CD4-positive, alpha-beta memory T cell (primary cell): ENCODE data around the gene PYROXD2. TPM values are rescaled to one million over a fixed set of nuclear protein-coding genes. Genes with fewer than 3 reads are reported as not detected.

Experiments
- CTCF ChIA-PET: fragments of 350-600 bp; sonication (Branson Sonifier 250); formaldehyde crosslinking; loops from one replicate; lab custom pipeline; 2021; ENCODE audit warnings: inconsistent platforms; ENCODE audit not compliant: partially characterized antibody; lab: Charles Lee
- POLR2A ChIA-PET: fragments of 350-600 bp; sonication (Branson Sonifier 250); formaldehyde crosslinking; loops from one replicate; lab custom pipeline; 2021; ENCODE audit not compliant: partially characterized antibody; lab: Charles Lee
- DNase-seq, 5 donors: peaks; one replicate each; pipeline versions ENCODE4 v3.0.0 to v3.0.0-alpha.2; 2020 to 2022; ENCODE audit warnings: mixed read lengths in 1 of 5
- H3K27ac ChIP-seq: one replicate; pipeline ENCODE4 v1.7.0; 2013; ENCODE audit warnings: low read depth, low read length
- H3K27me3 ChIP-seq: 2 replicates; pipeline ENCODE4 v1.7.0; 2013; ENCODE audit warnings: mild to moderate bottlenecking, low read length, moderate library complexity; ENCODE audit not compliant: insufficient read depth
- H3K36me3 ChIP-seq: 2 replicates; pipeline ENCODE4 v1.7.0; 2013; ENCODE audit warnings: mild to moderate bottlenecking, low read length, moderate library complexity; ENCODE audit not compliant: insufficient read depth
- H3K4me1 ChIP-seq: 2 replicates; pipeline ENCODE4 v1.7.0; 2013; ENCODE audit warnings: mild to moderate bottlenecking, low read length, moderate library complexity; ENCODE audit not compliant: insufficient read depth
- H3K4me3 ChIP-seq, 2 donors: one replicate each; pipeline ENCODE4 v1.7.0; 2013; ENCODE audit warnings: low read length in 2 of 2, mild to moderate bottlenecking in 1 of 2
- H3K9me3 ChIP-seq, 2 donors: one replicate each; pipeline ENCODE4 v1.7.0; 2013; ENCODE audit warnings: low read length in 2 of 2, control low read depth in 1 of 2; ENCODE audit not compliant: control insufficient read depth in 1 of 2
- H3K27ac Mint-ChIP-seq, 7 donors: one replicate each; pipeline ENCODE4 v1.8.0; 2020 to 2021; ENCODE audit warnings: mixed read lengths in 7 of 7, mild to moderate bottlenecking in 6 of 7, inconsistent platforms in 3 of 7, moderate library complexity in 3 of 7
- H3K27me3 Mint-ChIP-seq, 2 donors: one replicate each; pipeline ENCODE4 v1.8.0; 2020 to 2021; ENCODE audit warnings: mixed read lengths in 2 of 2
- H3K36me3 Mint-ChIP-seq, 2 donors: one replicate each; pipeline ENCODE4 v1.8.0; 2020 to 2021; ENCODE audit warnings: mixed read lengths in 2 of 2, inconsistent platforms in 1 of 2, mild to moderate bottlenecking in 1 of 2
- H3K4me1 Mint-ChIP-seq, 4 donors: one replicate each; pipeline ENCODE4 v1.8.0; 2020 to 2021; ENCODE audit warnings: mixed read lengths in 4 of 4, mild to moderate bottlenecking in 1 of 4
- H3K4me3 Mint-ChIP-seq, 8 donors: one replicate each; pipeline ENCODE4 v1.8.0; 2020 to 2021; ENCODE audit warnings: mixed read lengths in 8 of 8, mild to moderate bottlenecking in 7 of 8, moderate library complexity in 6 of 8, inconsistent platforms in 3 of 8
- H3K9me3 Mint-ChIP-seq, 8 donors: one replicate each; pipeline ENCODE4 v1.8.0; 2020 to 2021; ENCODE audit warnings: mixed read lengths in 8 of 8, mild to moderate bottlenecking in 5 of 8, inconsistent platforms in 3 of 8, moderate library complexity in 1 of 8
- intact Hi-C: fragments of 100-400 bp; cut with micrococcal nuclease; formaldehyde crosslinking; loops from one replicate; pipeline ENCODE4 v1.15.1; 2023
- polyA plus RNA-seq, 2 donors: library from polyadenylated mRNA; unstranded; fragments of 300-500 nt; fragmentation: Illumina TruSeq; gene quantifications; one replicate each; pipeline ENCODE4 v1.2.3, GENCODE V29; 2021
- total RNA-seq, 2 experiments: library from RNA; stranded (reverse); gene quantifications; one replicate each; pipeline ENCODE4 v1.2.3, GENCODE V29; 2021

PYROXD2 gene
- total and polyA plus RNA-seq, 4 experiments from 2014 or later = 0.98 to 36.6 (median 19.5) TPM

GRCh38 chr10:98414578-98414931 lies 427 bp downstream of the PYROXD2 start:
- Histone ChIP-seq H3K36me3 (peaks cover 7% of the 10 kb centered on the region), H3K4me3 (peak overlapping the region; percentile 39 to 47), H3K27ac (peak overlapping the region; percentile 47), H3K9me3 (no peaks in the 10 kb centered on the region), H3K27me3 (no peaks in the 10 kb centered on the region), H3K4me1 (peaks cover 16% of the 10 kb centered on the region)
- Mint-ChIP-seq H3K9me3 (no peaks in the 10 kb centered on the region), H3K4me1 (peaks cover 12 to 26% (median 19%) of the 10 kb centered on the region in 4 donors), H3K27ac (peak overlapping the region; percentile 86 to 97 (median 92)), H3K4me3 (peak overlapping the region; percentile 89 to 98 (median 94)), H3K36me3 (peaks cover 8 to 32% of the 10 kb centered on the region in 2 donors), H3K27me3 (no peaks in the 10 kb centered on the region)
- intact Hi-C loops = no loop called here
- ChIA-PET POLR2A (interaction anchor here (2.0 kb wide), 1 partner anchor 11 kb away, joined by 9 read pairs; no protein-coding TSS in a partner anchor), CTCF (interaction anchor here (2.7 kb wide), 1 partner anchor 11 kb away, joined by 10 read pairs; no protein-coding TSS in a partner anchor)
- no peak for DNase-seq

GRCh38 chr10:98411768-98412167 lies 3.2 kb downstream of the PYROXD2 start:
- no peaks in the 10 kb centered on the region for H3K27me3 ChIP-seq
- no peak overlapping the region for H3K27ac ChIP-seq
- Mint-ChIP-seq H3K4me1 (peaks cover 13 to 26% (median 19%) of the 10 kb centered on the region in 4 donors), H3K4me3 (no peak overlapping the region), H3K27ac (peak overlapping the region in 1 of 7 donors; percentile 10), H3K36me3 (peaks cover 4 to 9% of the 10 kb centered on the region in 2 donors), H3K9me3 (no peaks in the 10 kb centered on the region), H3K27me3 (no peaks in the 10 kb centered on the region)
- H3K9me3 ChIP-seq = no peaks in the 10 kb centered on the region
- DNase-seq = no peak
- H3K36me3 ChIP-seq = no peaks in the 10 kb centered on the region
- intact Hi-C loops = no loop called here
- H3K4me1 ChIP-seq = peaks cover 16% of the 10 kb centered on the region
- ChIA-PET POLR2A (no interaction called here), CTCF (interaction anchor here (0.9 kb wide), 1 partner anchor 55 kb away, joined by 3 read pairs; no protein-coding TSS in a partner anchor)
- H3K4me3 ChIP-seq = no peak overlapping the region

GRCh38 chr10:98411166-98411565 lies 3.8 kb downstream of the PYROXD2 start:
- Histone ChIP-seq H3K9me3 (no peaks in the 10 kb centered on the region), H3K4me3 (no peak overlapping the region), H3K27ac (no peak overlapping the region), H3K4me1 (peaks cover 16% of the 10 kb centered on the region), H3K27me3 (no peaks in the 10 kb centered on the region), H3K36me3 (no peaks in the 10 kb centered on the region)
- ChIA-PET POLR2A (no interaction called here), CTCF (no interaction called here)
- no peaks in the 10 kb centered on the region for H3K9me3 Mint-ChIP-seq
- H3K36me3 Mint-ChIP-seq = peaks cover 1 to 3% of the 10 kb centered on the region in 2 donors
- no peak overlapping the region for H3K4me3 Mint-ChIP-seq
- intact Hi-C loops = no loop called here
- H3K27ac Mint-ChIP-seq = no peak overlapping the region
- H3K27me3 Mint-ChIP-seq = no peaks in the 10 kb centered on the region
- H3K4me1 Mint-ChIP-seq = peaks cover 13 to 26% (median 19%) of the 10 kb centered on the region in 4 donors
- no peak for DNase-seq

DNA sequence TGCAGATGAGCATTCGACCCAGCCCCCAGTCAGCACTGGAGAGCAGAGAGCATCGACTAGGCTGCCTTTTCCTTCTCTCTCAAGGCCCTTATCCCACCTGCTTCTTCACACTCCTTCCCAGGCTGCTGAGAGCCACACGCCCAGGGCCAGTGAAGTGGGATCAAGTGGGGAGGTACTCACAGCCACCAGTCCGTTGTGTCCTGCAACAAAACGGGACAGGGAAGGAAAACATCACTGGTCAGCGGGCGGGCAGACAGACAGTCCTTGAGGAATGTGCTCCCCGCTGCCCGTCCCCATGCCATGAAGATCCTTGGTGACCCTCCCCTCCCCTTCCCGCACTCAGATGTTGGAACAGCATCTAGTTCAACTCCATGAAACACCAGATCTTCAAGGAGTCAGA lies 4.2 kb downstream of the PYROXD2 start:
- H3K9me3 Mint-ChIP-seq = no peaks in the 10 kb centered on the region
- H3K4me3 Mint-ChIP-seq = no peak overlapping the region
- no peaks in the 10 kb centered on the region for H3K36me3 Mint-ChIP-seq
- H3K4me3 ChIP-seq = no peak overlapping the region
- no peak overlapping the region for H3K27ac Mint-ChIP-seq
- no peak overlapping the region for H3K27ac ChIP-seq
- ChIA-PET CTCF (interaction anchor here (2.6 kb wide), 1 partner anchor 15 kb away, joined by 14 read pairs; no protein-coding TSS in a partner anchor), POLR2A (no interaction called here)
- H3K4me1 ChIP-seq = peaks cover 16% of the 10 kb centered on the region
- DNase-seq = no peak
- no peaks in the 10 kb centered on the region for H3K9me3 ChIP-seq
- H3K36me3 ChIP-seq = no peaks in the 10 kb centered on the region
- no peaks in the 10 kb centered on the region for H3K27me3 Mint-ChIP-seq
- peaks cover 13 to 26% (median 17%) of the 10 kb centered on the region in 4 donors for H3K4me1 Mint-ChIP-seq
- intact Hi-C loops = no loop called here
- H3K27me3 ChIP-seq = no peaks in the 10 kb centered on the region

DNA sequence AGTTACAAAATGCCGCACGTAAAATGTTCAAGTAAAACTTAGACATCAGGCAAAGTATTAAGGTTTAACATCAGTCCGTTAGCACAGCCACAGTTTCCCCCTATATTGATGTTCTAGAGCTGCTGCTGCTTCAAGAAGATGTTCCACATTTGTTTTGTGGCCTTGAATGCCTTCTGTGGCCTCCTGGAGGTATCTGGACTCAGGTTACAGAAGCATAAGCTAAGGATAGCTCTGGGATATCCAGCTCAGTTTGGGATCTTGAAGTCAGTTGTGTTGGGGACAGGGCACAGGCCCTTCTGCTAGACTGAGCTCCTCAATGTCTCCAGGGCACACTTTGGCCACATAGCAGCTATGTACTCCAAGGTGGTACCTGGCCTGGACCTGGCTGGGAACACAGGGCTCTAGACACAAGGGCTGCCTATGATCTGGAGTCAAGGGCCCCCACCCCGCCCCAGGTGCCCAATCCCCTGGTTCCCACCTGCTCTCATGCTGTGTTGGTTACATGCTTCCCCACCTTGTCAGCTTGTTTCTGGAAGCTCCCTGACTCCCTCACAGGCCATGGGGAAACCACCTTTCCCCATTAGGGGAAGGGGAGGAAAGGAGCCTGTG lies 4.7 kb downstream of the PYROXD2 start:
- POLR2A ChIA-PET = no interaction called here

DNA sequence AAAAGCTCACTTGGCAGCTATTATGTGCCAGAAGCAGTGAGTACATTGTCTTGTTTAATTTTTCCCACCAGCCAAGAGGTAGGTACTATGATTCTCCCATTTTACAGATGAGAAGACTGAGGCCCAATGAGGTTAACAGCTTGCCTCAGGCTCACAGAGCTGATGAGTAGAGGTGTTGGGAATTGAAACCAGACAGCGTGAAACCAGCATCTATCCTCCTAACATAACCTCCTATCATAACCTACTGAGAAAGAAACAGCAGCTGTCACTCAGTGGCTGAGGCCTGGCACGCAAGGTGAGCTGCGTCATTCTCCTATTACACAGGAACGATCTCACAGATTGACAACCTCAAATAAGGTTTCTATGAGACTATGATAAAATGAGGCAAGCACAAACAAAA lies 6.2 kb downstream of the PYROXD2 start:
- H3K9me3 Mint-ChIP-seq = no peaks in the 10 kb centered on the region
- H3K36me3 Mint-ChIP-seq = peaks cover 0 to 4% of the 10 kb centered on the region in 2 donors
- no peak overlapping the region for H3K4me3 Mint-ChIP-seq
- no peaks in the 10 kb centered on the region for H3K36me3 ChIP-seq
- no peak for DNase-seq
- intact Hi-C loops = no loop called here
- peaks cover 0 to 1% of the 10 kb centered on the region in 2 donors for H3K27me3 Mint-ChIP-seq
- H3K4me1 ChIP-seq = no peaks in the 10 kb centered on the region
- no peak overlapping the region for H3K4me3 ChIP-seq
- CTCF ChIA-PET = interaction anchor here (2.6 kb wide), 1 partner anchor 17 kb away, joined by 14 read pairs; no protein-coding TSS in a partner anchor
- H3K4me1 Mint-ChIP-seq = peaks cover 1 to 9% (median 3%) of the 10 kb centered on the region in 4 donors
- H3K9me3 ChIP-seq = no peaks in the 10 kb centered on the region
- no peak overlapping the region for H3K27ac Mint-ChIP-seq
- no peaks in the 10 kb centered on the region for H3K27me3 ChIP-seq
- POLR2A ChIA-PET = no interaction called here
- H3K27ac ChIP-seq = no peak overlapping the region

More for the DNA sequence above, 4.7 kb downstream of the PYROXD2 start:
- H3K27ac Mint-ChIP-seq = no peak overlapping the region
- H3K4me3 Mint-ChIP-seq = no peak overlapping the region
- no peaks in the 10 kb centered on the region for H3K9me3 Mint-ChIP-seq
- DNase-seq = no peak
- H3K4me3 ChIP-seq = no peak overlapping the region
- peaks cover 13% of the 10 kb centered on the region for H3K4me1 ChIP-seq
- no peaks in the 10 kb centered on the region for H3K27me3 ChIP-seq
- no peaks in the 10 kb centered on the region for H3K36me3 Mint-ChIP-seq
- H3K4me1 Mint-ChIP-seq = peaks cover 12 to 21% (median 15%) of the 10 kb centered on the region in 4 donors
- intact Hi-C loops = no loop called here
- CTCF ChIA-PET = interaction anchor here (2.6 kb wide), 1 partner anchor 15 kb away, joined by 14 read pairs; no protein-coding TSS in a partner anchor
- H3K9me3 ChIP-seq = no peaks in the 10 kb centered on the region
- H3K36me3 ChIP-seq = no peaks in the 10 kb centered on the region
- no peaks in the 10 kb centered on the region for H3K27me3 Mint-ChIP-seq
- no peak overlapping the region for H3K27ac ChIP-seq

DNA sequence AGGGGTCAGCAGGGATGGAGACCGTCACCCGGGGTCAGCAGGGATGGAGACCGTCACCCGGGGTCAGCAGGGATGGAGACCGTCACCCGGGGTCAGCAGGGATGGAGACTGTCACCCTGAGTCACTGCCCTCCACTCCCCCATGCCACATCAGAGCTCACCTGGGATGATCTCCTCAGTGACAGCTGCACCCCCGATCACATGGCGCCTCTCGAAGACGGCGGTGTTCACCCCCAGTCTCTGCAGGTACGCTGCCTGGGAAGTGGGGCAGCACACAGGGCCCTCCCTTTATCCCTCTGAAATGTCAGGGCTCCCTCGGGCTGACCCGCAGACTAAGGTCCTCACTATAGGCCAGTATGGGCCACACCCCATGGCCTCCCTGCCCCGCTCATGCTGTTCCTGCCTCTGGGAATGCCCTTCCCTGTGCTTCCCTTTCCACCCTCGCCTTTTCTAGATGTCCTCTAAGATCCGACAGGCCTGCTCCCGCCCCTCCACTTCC lies 7.2 kb downstream of the PYROXD2 start:
- Mint-ChIP-seq H3K27me3 (peaks cover 0 to 1% of the 10 kb centered on the region in 2 donors), H3K4me3 (no peak overlapping the region), H3K36me3 (peaks cover 4 to 12% of the 10 kb centered on the region in 2 donors), H3K9me3 (no peaks in the 10 kb centered on the region), H3K27ac (peak overlapping the region in 1 of 7 donors; percentile 60), H3K4me1 (peaks cover 0 to 9% (median 1%) of the 10 kb centered on the region in 4 donors)
- Histone ChIP-seq H3K27ac (no peak overlapping the region), H3K4me3 (no peak overlapping the region), H3K9me3 (no peaks in the 10 kb centered on the region), H3K27me3 (no peaks in the 10 kb centered on the region), H3K36me3 (no peaks in the 10 kb centered on the region), H3K4me1 (no peaks in the 10 kb centered on the region)
- intact Hi-C loops = no loop called here
- POLR2A ChIA-PET = no interaction called here
- no peak for DNase-seq
- CTCF ChIA-PET = interaction anchor here (2.6 kb wide), 1 partner anchor 18 kb away, joined by 14 read pairs; no protein-coding TSS in a partner anchor
